GM06990 (cell line): ENCODE data around the gene TGM2.

ENCODE experiments used
- DNase-seq: peaks from one replicate; pipeline ENCODE4 v3.0.0-alpha.2; 2011; ENCODE audit not compliant: insufficient read length; ENCODE audit errors: extremely low read depth
- H3K27me3 ChIP-seq: replicated peaks from 2 replicates; pipeline ENCODE4 v1.6.0; 2011; ENCODE audit warnings: low read length; ENCODE audit not compliant: control insufficient read depth, insufficient read depth
- H3K36me3 ChIP-seq: 2 replicates; pipeline ENCODE4 v1.5.1; 2011; ENCODE audit warnings: low read length; ENCODE audit not compliant: control insufficient read depth, insufficient read depth
- H3K4me3 ChIP-seq: replicated peaks from 2 replicates; pipeline ENCODE4 v1.5.1; 2011; ENCODE audit warnings: low read depth, mild to moderate bottlenecking, control low read depth, low read length
- CTCF ChIP-seq: IDR thresholded peaks from 2 replicates; pipeline ENCODE4 v1.5.1; 2011; ENCODE audit warnings: low read length, control low read depth, mild to moderate bottlenecking, inconsistent platforms; ENCODE audit not compliant: insufficient read depth, poor library complexity, severe bottlenecking

The TGM2 gene

GRCh38 chr20:38115896-38116295, 49.2 kb downstream of the TGM2 start:
- Histone ChIP-seq H3K4me3 (no peak overlapping the region), H3K27me3 (no peaks in the 10 kb centered on the region), H3K36me3 (no peaks in the 10 kb centered on the region)
- TF ChIP-seq CTCF: no peak
- no peak for DNase-seq

DNA sequence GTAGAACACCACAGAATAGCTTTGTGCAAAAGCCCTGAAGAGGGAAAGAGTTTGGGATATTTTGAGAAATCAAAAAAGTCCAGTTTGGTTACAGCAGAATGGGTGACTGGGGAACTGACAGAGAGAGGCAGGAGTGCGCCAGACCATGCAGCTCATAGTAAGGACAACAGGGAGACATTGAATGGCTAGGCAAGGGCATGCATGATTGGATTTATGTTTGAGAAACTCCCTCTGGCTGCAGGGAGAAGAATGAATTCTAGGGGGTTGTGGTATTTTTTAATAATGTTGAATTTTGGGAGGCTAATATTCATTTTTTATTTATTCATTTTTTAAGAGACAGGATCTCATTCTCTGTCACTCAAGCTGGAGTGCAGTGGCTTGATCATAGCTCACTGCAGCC, 49.9 kb downstream of the TGM2 start:
- no peak for TF ChIP-seq CTCF
- Histone ChIP-seq H3K4me3 (no peak overlapping the region), H3K27me3 (no peaks in the 10 kb centered on the region), H3K36me3 (no peaks in the 10 kb centered on the region)
- DNase-seq: no peak

GRCh38 chr20:38114353-38114791, 50.7 kb downstream of the TGM2 start:
- Histone ChIP-seq H3K27me3 (no peaks in the 10 kb centered on the region), H3K36me3 (no peaks in the 10 kb centered on the region), H3K4me3 (no peak overlapping the region)
- DNase-seq: no peak
- no peak for TF ChIP-seq CTCF

GRCh38 chr20:38113401-38114325, 51.4 kb downstream of the TGM2 start:
- peak; percentile 35 for TF ChIP-seq CTCF
- Histone ChIP-seq H3K27me3 (no peaks in the 10 kb centered on the region), H3K4me3 (no peak overlapping the region), H3K36me3 (no peaks in the 10 kb centered on the region)
- no peak for DNase-seq

DNA sequence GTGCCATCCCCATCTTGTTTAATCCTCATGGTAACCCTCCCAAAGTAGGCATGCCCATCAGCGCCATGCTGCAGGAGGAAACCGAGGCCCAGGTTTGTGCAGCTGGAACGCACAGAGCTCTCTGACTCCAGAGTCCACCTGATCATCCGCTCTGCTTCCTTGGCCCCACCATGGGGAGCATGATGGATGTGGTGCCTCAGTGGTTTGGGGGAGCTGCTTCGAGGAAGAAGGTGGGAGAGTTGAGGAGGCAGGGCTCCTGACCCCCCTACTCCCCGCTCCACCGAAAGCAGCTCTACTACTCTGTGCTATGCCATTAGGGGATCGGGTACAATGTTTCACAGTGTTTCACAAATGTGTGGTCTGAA, 52.2 kb downstream of the TGM2 start:
- TF ChIP-seq CTCF: no peak
- DNase-seq: no peak

More for the DNA sequence above, 52.2 kb downstream of the TGM2 start:
- no peaks in the 10 kb centered on the region for H3K27me3 ChIP-seq
- H3K4me3 ChIP-seq: no peak overlapping the region
- no peaks in the 10 kb centered on the region for H3K36me3 ChIP-seq
